Stimulated activated CD8-positive, alpha-beta memory T cell treated with anti-CD3 and anti-CD28 coated beads, Interleukin-4, amount 100 ng/mL, for 4 hours (primary cell): Measurements from ENCODE around the gene TMC3.
A peak's percentile ranks its signal among the peaks of the same experiment; 100 is the strongest.

Source experiments
- DNase-seq, 2 donors: peaks; one replicate each; pipeline ENCODE4 v3.0.0-alpha.2; 2020; ENCODE audit warnings: low read depth in 2 of 2, low spot score in 1 of 2

Gene TMC3

GRCh38 chr15:81323944-81324881 lies 49.8 kb downstream of the TMC3 start, which contains the start of gene STARD5:
Gene STARD5 (minus strand): TSS chr15:81324141. CDS start chr15:81324099, 42 bp downstream.
- DNase-seq: peak; percentile 88 to 91

DNA sequence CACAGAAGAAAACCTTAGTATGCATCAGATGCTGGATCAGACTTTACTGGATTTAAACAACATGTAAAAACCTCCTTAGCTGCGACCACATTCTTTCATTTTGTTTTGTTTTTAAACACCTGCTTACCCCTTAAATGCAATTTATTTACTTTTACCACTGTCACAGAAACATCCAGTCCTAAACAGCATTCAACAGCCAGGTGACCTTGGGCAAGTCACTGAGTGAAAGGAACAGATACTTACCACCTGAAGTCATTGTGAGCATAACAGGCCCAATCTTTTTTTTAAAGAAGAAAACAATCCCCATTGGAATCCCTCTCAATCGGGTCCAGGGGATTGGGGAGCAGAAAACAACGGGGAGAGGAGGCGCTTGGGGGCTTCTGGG lies 50.5 kb downstream of the TMC3 start:
- no peak for DNase-seq

DNA sequence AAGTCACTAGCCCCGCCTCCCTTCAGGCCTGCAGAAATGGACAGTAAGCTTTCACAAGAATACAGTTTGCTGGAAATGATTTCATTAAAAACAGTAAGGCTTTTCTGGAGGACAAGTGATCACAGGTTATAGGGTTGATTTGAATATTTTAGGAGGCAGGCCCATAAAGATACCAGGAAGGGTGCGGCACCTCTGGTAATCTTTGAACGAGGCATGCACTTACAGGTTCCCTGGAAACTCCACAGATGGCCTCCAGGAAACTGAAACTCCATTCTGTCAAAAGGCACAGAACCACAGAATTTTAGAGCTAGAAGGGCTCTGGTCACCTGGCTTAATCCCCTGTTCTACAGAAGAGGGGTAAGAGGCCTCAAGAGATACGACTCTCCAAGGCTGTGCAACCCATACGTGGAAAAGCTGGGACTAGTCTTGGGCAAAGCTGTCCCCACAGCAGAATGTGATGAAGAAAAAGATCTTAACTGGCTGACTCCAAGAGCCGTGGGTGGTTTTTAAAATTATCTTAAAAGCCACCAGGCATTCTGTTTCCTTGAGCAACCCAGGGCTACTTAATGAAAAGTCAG lies 51.2 kb downstream of the TMC3 start:
- no peak for DNase-seq

GRCh38 chr15:81321667-81322066 lies 52.3 kb downstream of the TMC3 start:
- DNase-seq: no peak

DNA sequence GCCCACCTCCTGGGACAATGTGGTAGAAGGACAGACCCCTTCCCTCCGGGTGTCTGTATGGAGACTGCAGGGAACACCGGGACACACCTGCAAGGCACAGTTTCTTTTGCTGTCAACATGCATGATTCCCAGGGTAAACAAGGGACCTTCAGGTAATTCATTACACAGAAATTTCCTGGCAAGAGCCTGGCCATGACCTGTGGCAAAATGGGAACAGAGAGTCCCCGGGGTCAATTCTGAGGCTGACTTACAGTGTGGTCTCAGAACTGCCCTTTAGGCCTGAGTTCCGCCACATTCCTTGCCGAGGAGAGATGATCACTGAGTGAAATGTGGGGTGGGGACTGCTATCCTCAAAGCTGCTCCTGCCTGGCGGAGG lies 56.4 kb downstream of the TMC3 start:
- DNase-seq: no peak

DNA sequence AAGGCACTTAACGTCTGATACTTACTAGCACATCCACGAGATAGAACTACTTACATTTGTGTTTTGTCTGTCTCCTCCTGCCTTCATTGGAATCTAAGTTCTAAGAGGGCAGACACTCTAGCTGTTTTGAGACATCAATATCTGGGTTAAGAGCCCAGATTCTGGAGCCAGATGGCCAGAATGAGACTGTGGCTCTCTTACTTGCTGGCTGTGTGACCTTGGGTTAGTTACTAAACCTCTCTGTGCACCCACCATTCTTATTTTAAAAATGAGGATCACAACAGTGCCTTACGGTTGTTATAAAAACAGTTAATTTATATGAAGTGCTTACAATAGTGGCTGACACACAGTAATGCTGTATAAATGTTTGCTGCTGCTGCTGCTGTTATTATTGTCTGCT lies 57.7 kb downstream of the TMC3 start:
- DNase-seq: no peak

DNA sequence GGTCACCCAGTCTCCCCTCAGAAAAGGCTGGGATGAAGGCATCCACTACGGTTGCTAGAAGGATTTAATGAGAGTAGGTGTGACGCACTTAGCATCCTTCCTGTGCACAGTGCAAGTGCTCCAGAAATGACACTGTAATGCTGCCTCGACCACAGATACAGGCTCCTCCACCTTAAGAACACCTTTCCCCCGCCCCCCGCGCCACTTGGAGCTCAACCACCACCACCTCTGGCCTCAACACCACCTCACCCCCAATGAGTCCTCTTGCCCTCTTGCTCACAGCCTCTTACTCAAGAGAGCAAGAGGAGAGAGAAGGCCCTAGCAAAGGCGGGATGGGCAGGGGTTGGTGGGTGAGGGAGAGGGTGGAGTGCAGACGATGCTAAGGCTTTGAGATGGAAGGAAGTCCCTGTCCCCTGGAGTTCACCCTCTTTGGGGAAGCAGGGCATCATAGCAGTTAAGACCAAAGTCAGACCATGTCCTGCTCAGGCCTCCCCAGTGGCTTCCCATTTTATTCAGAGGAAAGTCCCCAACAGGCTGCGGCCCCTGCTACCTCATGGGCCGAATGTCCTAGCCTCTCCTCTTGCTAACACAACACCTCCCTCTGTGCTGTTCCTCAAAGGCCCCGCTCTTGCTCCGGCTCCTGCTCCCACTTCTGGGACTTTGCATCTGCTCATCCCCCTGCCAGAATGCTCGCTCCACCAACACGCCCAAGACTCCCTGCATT lies 58.4 kb downstream of the TMC3 start:
- DNase-seq: no peak

GRCh38 chr15:81314378-81314777 lies 59.6 kb downstream of the TMC3 start:
- DNase-seq: no peak

- no peak for DNase-seq
Measured at GRCh38 chr15:81313686-81314085, 60.3 kb downstream of the TMC3 start.

GRCh38 chr15:81312790-81313543 lies 61.0 kb downstream of the TMC3 start:
- DNase-seq: no peak

DNA sequence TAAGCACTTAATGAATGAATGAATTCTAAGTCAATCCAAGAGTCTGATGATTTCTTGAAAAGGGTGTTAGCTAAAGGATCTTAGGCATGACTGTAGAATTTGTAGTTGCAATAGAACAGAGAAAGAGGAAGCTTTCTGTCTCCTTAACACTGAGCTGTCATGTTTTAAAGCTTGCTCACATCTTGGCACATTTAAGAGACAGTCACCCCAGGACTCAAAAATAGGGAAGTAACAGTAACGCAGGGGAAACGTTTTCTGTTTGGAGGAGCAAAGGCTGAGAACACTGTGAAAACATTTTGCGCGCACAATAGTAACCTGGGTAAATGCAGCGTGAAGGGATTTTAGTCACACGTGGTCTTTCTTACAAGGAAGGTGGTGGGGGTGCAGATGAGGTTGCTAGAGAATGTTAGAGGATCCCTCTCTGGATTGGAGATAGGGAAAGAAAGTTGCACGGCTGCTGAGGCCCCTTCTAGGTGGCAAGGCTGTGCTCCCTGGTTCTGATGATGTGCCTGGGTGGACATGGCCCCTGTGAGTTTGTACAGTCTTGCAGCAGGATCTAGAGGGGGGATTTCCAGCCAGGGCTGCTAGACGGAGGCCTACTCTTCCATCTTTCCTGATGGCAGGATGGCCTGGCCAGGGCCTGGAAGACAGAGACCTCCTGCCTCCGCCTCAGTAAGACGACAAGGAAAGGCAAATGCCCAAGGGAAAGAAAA lies 62.1 kb downstream of the TMC3 start:
- no peak for DNase-seq

DNA sequence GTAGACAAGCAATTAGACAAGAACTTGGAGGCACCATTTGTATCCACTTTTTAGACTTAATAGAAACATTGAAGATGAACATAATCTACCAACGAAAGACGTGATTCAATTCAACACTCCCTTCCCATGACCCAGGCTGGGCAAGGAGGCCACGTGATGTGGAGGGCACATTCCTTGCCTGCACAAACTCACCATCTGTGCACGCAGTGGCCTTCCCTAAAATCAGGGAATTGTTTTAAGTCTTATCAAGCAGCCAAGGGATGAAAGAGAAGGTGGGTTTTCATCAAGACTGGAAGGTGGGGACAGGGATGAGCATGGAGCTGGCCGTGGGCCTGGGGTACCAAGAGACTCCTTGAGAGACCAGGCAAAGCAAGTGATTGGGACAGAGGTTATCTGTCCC lies 63.5 kb downstream of the TMC3 start:
- no peak for DNase-seq

- DNase-seq: no peak
Measured at GRCh38 chr15:81309647-81310450, 64.2 kb downstream of the TMC3 start.

- no peak for DNase-seq
Measured at GRCh38 chr15:81308260-81308659, 65.8 kb downstream of the TMC3 start.

- no peak for DNase-seq
Measured at GRCh38 chr15:81304226-81304625, 69.8 kb downstream of the TMC3 start.

GRCh38 chr15:81303244-81304225 lies 70.5 kb downstream of the TMC3 start:
- DNase-seq: no peak

DNA sequence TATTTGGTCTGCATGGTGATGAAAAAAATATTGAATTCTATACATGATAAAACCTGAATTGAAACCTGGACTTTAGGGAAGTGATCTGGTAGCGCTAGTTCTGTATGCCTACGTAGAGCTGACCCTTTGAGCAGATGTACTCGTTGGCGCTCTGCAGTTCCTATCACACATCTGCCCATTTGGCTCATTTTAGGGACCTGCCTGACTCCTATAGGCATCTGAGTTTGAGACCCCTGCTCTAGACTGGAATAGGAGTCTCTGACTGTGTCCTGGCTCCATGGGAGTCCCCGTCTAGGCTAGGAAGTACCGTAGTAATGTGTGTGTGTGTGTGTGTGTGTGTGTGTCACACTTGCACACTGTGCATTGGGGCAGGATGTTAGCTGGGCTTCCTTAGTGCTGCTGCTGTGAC lies 71.3 kb downstream of the TMC3 start:
- no peak for DNase-seq

DNA sequence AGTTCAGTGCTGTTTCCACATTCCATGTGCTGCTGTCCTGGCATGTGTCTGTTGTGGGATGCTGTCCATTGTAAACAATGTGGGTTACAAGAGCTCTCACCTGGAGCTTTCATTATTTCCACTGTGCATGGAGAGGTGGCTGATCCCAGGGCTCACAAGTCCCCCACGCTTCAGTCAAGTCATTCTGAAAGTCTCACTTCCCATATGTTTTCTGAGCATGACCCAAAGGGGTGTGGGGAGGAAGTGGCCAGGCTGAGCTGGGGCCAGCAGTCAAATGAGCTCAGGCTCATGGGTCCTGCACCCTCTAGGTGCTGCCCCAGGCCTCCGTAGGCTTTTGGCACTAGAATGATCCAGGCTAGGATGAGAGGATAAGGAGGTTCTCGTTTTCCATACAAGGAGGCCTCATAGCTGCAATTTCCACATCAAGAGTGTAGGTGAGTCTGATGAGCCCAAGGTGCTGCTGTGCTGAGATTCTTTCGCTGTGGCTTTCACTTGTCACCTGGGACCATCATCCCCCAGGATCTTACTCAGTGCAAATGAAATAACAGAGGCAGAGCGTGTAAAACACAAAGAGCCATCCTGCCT lies 72.1 kb downstream of the TMC3 start:
- no peak for DNase-seq
